Activated effector memory CD4-positive, alpha-beta T cell treated with Interleukin-2 at 50 U/mL for 16 hours (primary cell): ENCODE data around the gene PLEKHA6.

ENCODE experiments used
- DNase-seq: peaks from one replicate; pipeline ENCODE4 v3.0.0-alpha.2; 2020

The PLEKHA6 gene

DNA sequence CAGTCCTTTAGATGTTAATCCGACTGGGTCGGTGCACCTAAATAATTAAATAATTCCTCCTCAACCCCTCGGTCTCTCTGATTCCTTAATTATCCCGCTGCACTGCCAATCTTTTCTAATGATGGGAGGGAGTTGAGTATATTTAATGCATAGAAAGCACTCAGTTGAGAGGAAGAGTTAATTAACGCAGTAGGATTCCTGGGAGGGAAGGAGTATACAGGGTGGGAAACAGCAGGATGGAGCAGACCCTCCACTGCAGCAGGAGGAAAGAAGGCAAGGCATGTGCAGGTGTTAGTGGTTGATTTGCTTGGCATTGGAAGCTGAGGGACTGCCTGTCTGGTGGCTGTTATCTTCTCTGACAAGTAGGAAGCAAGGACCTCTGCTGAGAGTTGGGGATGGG, 183.7 kb downstream of the PLEKHA6 start:
- no peak for DNase-seq

DNA sequence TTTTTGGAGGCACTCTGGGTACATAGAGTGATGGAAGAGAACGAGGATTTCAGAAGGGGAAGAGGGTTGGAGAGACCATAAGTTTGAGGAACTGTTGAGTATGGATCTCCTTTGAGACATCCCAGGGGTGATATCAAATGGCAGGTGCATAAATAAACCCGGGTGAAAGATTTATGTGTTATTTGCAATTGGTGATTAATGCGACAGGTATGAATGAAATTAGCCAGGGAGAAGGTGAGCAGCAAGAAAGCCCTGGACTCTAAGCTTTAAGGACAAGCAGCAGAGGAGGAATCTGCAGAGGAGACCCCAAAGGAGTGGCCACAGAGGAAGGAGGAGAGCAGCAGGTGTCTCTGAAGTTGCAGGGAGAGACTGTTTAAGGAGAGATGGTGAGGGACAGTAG, 184.8 kb downstream of the PLEKHA6 start:
- DNase-seq = no peak

- no peak for DNase-seq
Measured at GRCh38 chr1:204172404-204173029, 187.2 kb downstream of the PLEKHA6 start.

DNA sequence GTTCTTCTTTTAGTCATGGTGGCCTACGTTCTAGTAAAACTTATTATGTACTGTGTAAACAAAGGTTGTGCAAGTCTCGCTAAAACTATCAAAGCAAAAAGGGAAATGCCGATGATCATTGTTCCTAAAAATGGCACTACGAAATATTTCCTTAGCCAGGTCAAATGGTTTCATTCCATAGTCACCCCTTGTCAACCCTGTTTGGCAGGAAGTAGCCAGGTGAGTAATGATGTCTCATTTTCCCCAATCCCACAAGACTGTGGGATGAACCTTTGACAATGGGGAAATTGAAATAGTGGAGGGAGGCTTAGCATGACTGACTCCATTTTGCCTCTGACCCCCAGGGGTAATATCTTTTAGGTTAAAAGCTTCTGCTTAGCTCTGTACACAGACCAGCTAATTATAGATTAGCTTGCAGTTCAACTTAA, 188.0 kb downstream of the PLEKHA6 start:
- DNase-seq = no peak

DNA sequence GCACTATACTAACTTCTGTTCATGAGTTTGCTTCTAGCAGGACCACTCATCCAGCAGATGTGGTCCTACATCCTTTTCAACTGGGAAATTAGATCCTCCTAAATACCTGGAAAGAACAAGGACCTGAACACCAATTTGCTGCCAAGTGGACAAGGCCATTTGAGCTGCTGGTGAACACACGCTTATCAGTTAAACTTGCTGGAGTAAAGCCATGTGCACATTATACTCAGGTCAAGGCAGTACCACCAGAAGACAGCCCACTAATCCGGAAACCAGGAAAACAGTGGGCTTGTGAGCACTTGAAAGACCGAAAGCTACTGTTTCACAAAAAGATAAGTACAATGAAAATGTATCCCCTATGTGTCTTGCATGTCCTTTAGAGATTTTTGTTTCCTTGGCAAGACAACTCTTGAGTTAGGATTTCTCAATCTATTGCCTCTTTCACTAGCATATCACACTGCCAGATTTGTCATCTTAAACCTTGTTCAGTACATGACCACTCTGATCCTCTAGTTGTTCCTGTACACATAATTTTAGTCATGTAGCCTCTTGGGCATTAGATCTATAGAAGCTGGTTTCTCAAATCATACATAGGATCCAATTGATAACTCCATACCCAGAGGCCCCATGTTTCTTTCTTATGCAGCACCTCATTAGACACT, 189.1 kb downstream of the PLEKHA6 start:
- no peak for DNase-seq

GRCh38 chr1:204169858-204170257, 189.9 kb downstream of the PLEKHA6 start:
- DNase-seq = no peak
